Stimulated activated naive CD4-positive, alpha-beta T cell treated with Interleukin-2 at 50 U/mL for 16 hours (primary cell): ENCODE results near the gene CDC42EP3.
A peak's percentile ranks its signal among the peaks of the same experiment; 100 is the strongest.

ENCODE experiments used
- DNase-seq: peaks from one replicate; lab custom pipeline; 2025; lab: John Stamatoyannopoulos, UW

Gene CDC42EP3

GRCh38 chr2:37656512-37657423, 14.7 kb downstream of the CDC42EP3 start:
- peak; percentile 10 for DNase-seq

GRCh38 chr2:37654932-37655841, 16.3 kb downstream of the CDC42EP3 start:
- no peak for DNase-seq

- DNase-seq, result no peak
Observed at GRCh38 chr2:37654419-37654818, 17.0 kb downstream of the CDC42EP3 start.

- peak; percentile 7 for DNase-seq
Observed at GRCh38 chr2:37653805-37654378, 17.6 kb downstream of the CDC42EP3 start.

GRCh38 chr2:37653093-37653492, 18.3 kb downstream of the CDC42EP3 start:
- DNase-seq, result no peak

- DNase-seq, result no peak
Observed at GRCh38 chr2:37652199-37652640, 19.2 kb downstream of the CDC42EP3 start.

GRCh38 chr2:37650548-37651093, 20.8 kb downstream of the CDC42EP3 start:
- no peak for DNase-seq

- no peak for DNase-seq
Observed at GRCh38 chr2:37649518-37649917, 21.9 kb downstream of the CDC42EP3 start.

- peak; percentile 27 for DNase-seq
Observed at GRCh38 chr2:37648331-37649011, 23.0 kb downstream of the CDC42EP3 start.

GRCh38 chr2:37647971-37648330, 23.5 kb downstream of the CDC42EP3 start:
- no peak for DNase-seq

GRCh38 chr2:37645836-37646235, 25.6 kb downstream of the CDC42EP3 start:
- no peak for DNase-seq

- DNase-seq, result no peak
Observed at GRCh38 chr2:37645362-37645761, 26.1 kb downstream of the CDC42EP3 start.

- no peak for DNase-seq
Observed at GRCh38 chr2:37644191-37644590, 27.3 kb downstream of the CDC42EP3 start.

- DNase-seq, result no peak
Observed at GRCh38 chr2:37643730-37644078, 27.7 kb downstream of the CDC42EP3 start.

GRCh38 chr2:37642907-37643729, 28.3 kb downstream of the CDC42EP3 start:
- no peak for DNase-seq

- DNase-seq, result no peak
Observed at GRCh38 chr2:37641582-37642171, 29.8 kb downstream of the CDC42EP3 start.

- no peak for DNase-seq
Observed at GRCh38 chr2:37639631-37640030, 31.8 kb downstream of the CDC42EP3 start.

GRCh38 chr2:37638973-37639372, 32.5 kb downstream of the CDC42EP3 start:
- no peak for DNase-seq

- DNase-seq, result no peak
Observed at GRCh38 chr2:37637985-37638384, 33.5 kb downstream of the CDC42EP3 start.

- DNase-seq, result no peak
Observed at GRCh38 chr2:37637190-37637860, 34.1 kb downstream of the CDC42EP3 start.
